Muscle of leg (tissue), 11 donors: ENCODE results near the gene UBE3C. TPM values are rescaled to one million over a fixed set of nuclear protein-coding genes. Genes with fewer than 3 reads are reported as not detected.

Experiments used
- DNase-seq: peaks from one replicate; pipeline ENCODE4 v3.0.0; 2013
- H3K27ac ChIP-seq: one replicate; pipeline ENCODE4 v1.5.1; 2013; ENCODE audit warnings: mild to moderate bottlenecking, low read length, control low read depth
- H3K27me3 ChIP-seq: one replicate; pipeline ENCODE4 v1.6.1; 2013; ENCODE audit warnings: low read length; ENCODE audit not compliant: control insufficient read depth, insufficient read depth
- H3K36me3 ChIP-seq: one replicate; pipeline ENCODE4 v1.6.1; 2013; ENCODE audit warnings: low read length; ENCODE audit not compliant: control insufficient read depth, insufficient read depth
- H3K4me1 ChIP-seq: one replicate; pipeline ENCODE4 v1.6.1; 2013; ENCODE audit warnings: low read length; ENCODE audit not compliant: control insufficient read depth, insufficient read depth
- H3K4me3 ChIP-seq: one replicate; pipeline ENCODE4 v1.5.1; 2013; ENCODE audit warnings: low read length, control low read depth
- H3K9me3 ChIP-seq: replicated peaks from 2 replicates; pipeline ENCODE4 v1.6.1; 2013; ENCODE audit warnings: low read depth, low read length; ENCODE audit not compliant: control insufficient read depth
- WGBS: methylation state at CpG from one replicate; pipeline ENCODE4 v1.1.5; 2013; ENCODE audit warnings: missing lambda C conversion rate; ENCODE audit not compliant: insufficient coverage; 5-methylcytosine and 5-hydroxymethylcytosine counted together
- polyA plus RNA-seq, 8 donors: library from polyadenylated mRNA; unstranded; fragments of 120-200 nt; gene quantifications; one replicate each; pipeline versions ENCODE4 v1.2.1 to v1.2.3, GENCODE V29; 2013; ENCODE audit warnings: inconsistent platforms in 1 of 8, low replicate concordance in 1 of 8; ENCODE audit not compliant: insufficient read length in 8 of 8, insufficient read depth in 1 of 8
- total RNA-seq: library from RNA; stranded (reverse); fragments of 120-200 nt; gene quantifications from one replicate; pipeline ENCODE4 v1.2.4, GENCODE V29; 2013

UBE3C gene
- total and polyA plus RNA-seq, 9 donors = 29.7 to 39.9 (median 33.4) TPM

- 94% methylated on average over 6 of the region's 8 CpGs for WGBS
- Histone ChIP-seq H3K4me3 (no peak overlapping the region), H3K4me1 (no peaks in the 10 kb centered on the region), H3K27me3 (peaks cover 2% of the 10 kb centered on the region), H3K9me3 (no peaks in the 10 kb centered on the region), H3K36me3 (no peaks in the 10 kb centered on the region), H3K27ac (no peak overlapping the region)
- DNase-seq = no peak
These were observed 26.0 kb upstream of the UBE3C start for GRCh38 chr7:157112706-157113105.

GRCh38 chr7:157113607-157114006 lies 25.1 kb upstream of the UBE3C start:
- no CpG with 5 or more reads among the region's 2 CpGs for WGBS
- no peaks in the 10 kb centered on the region for H3K36me3 ChIP-seq
- no peak overlapping the region for H3K27ac ChIP-seq
- no peak for DNase-seq
- no peak overlapping the region for H3K4me3 ChIP-seq
- no peaks in the 10 kb centered on the region for H3K9me3 ChIP-seq
- H3K27me3 ChIP-seq = peaks cover 2% of the 10 kb centered on the region
- H3K4me1 ChIP-seq = no peaks in the 10 kb centered on the region

- Histone ChIP-seq H3K4me3 (no peak overlapping the region), H3K4me1 (no peaks in the 10 kb centered on the region), H3K9me3 (no peaks in the 10 kb centered on the region), H3K36me3 (no peaks in the 10 kb centered on the region), H3K27ac (no peak overlapping the region), H3K27me3 (peaks cover 2% of the 10 kb centered on the region)
- DNase-seq = no peak
- WGBS = 93% methylated on average over 5 of the region's 5 CpGs
These were observed 22.0 kb upstream of the UBE3C start for GRCh38 chr7:157116762-157117161.

- no peak overlapping the region for H3K4me3 ChIP-seq
- H3K36me3 ChIP-seq = no peaks in the 10 kb centered on the region
- no peaks in the 10 kb centered on the region for H3K27me3 ChIP-seq
- H3K27ac ChIP-seq = no peak overlapping the region
- no peak for DNase-seq
- no CpG with 5 or more reads among the region's 2 CpGs for WGBS
- no peaks in the 10 kb centered on the region for H3K9me3 ChIP-seq
- no peaks in the 10 kb centered on the region for H3K4me1 ChIP-seq
These were observed 20.9 kb upstream of the UBE3C start for GRCh38 chr7:157117796-157118195.

- DNase-seq = no peak
- no peaks in the 10 kb centered on the region for H3K36me3 ChIP-seq
- H3K27ac ChIP-seq = no peak overlapping the region
- no peak overlapping the region for H3K4me3 ChIP-seq
- H3K27me3 ChIP-seq = no peaks in the 10 kb centered on the region
- 82% methylated on average over 12 of the region's 14 CpGs for WGBS
- no peaks in the 10 kb centered on the region for H3K9me3 ChIP-seq
- no peaks in the 10 kb centered on the region for H3K4me1 ChIP-seq
These were observed 18.5 kb upstream of the UBE3C start for GRCh38 chr7:157120181-157120580.

- no peaks in the 10 kb centered on the region for H3K27me3 ChIP-seq
- 89% methylated on average over 14 of the region's 18 CpGs for WGBS
- no peaks in the 10 kb centered on the region for H3K36me3 ChIP-seq
- no peak overlapping the region for H3K27ac ChIP-seq
- H3K4me1 ChIP-seq = no peaks in the 10 kb centered on the region
- H3K9me3 ChIP-seq = no peaks in the 10 kb centered on the region
- no peak for DNase-seq
- no peak overlapping the region for H3K4me3 ChIP-seq
These were observed 17.5 kb upstream of the UBE3C start for GRCh38 chr7:157121184-157121715.

- Histone ChIP-seq H3K27me3 (no peaks in the 10 kb centered on the region), H3K4me3 (no peak overlapping the region), H3K36me3 (no peaks in the 10 kb centered on the region), H3K9me3 (no peaks in the 10 kb centered on the region), H3K4me1 (no peaks in the 10 kb centered on the region), H3K27ac (no peak overlapping the region)
- 81% methylated on average over 11 of the region's 12 CpGs for WGBS
- DNase-seq = no peak
These were observed 15.8 kb upstream of the UBE3C start for GRCh38 chr7:157122800-157123495.

- H3K9me3 ChIP-seq = no peaks in the 10 kb centered on the region
- 82% methylated on average over 10 of the region's 15 CpGs for WGBS
- H3K27ac ChIP-seq = no peak overlapping the region
- H3K4me1 ChIP-seq = no peaks in the 10 kb centered on the region
- DNase-seq = no peak
- H3K36me3 ChIP-seq = no peaks in the 10 kb centered on the region
- H3K27me3 ChIP-seq = no peaks in the 10 kb centered on the region
- no peak overlapping the region for H3K4me3 ChIP-seq
These were observed 14.0 kb upstream of the UBE3C start for GRCh38 chr7:157124690-157125089.

GRCh38 chr7:157125376-157126223 lies 13.1 kb upstream of the UBE3C start:
- H3K4me3 ChIP-seq = no peak overlapping the region
- H3K27ac ChIP-seq = no peak overlapping the region
- H3K9me3 ChIP-seq = no peaks in the 10 kb centered on the region
- DNase-seq = no peak
- H3K4me1 ChIP-seq = no peaks in the 10 kb centered on the region
- WGBS = 76% methylated on average over 25 of the region's 26 CpGs
- H3K27me3 ChIP-seq = peaks cover 5% of the 10 kb centered on the region
- H3K36me3 ChIP-seq = no peaks in the 10 kb centered on the region

GRCh38 chr7:157126921-157127320 lies 11.8 kb upstream of the UBE3C start:
- no peaks in the 10 kb centered on the region for H3K4me1 ChIP-seq
- H3K27me3 ChIP-seq = peaks cover 8% of the 10 kb centered on the region
- no peak for DNase-seq
- 79% methylated on average over 6 of the region's 11 CpGs for WGBS
- H3K9me3 ChIP-seq = no peaks in the 10 kb centered on the region
- H3K4me3 ChIP-seq = no peak overlapping the region
- no peak overlapping the region for H3K27ac ChIP-seq
- no peaks in the 10 kb centered on the region for H3K36me3 ChIP-seq
